ENCODE measurements around the gene PRKCA. TPM values are rescaled to one million over a fixed set of nuclear protein-coding genes. Genes with fewer than 3 reads are reported as not detected.

PRKCA gene
- total and polyA plus RNA-seq, 2 of the 13 experiments (the other 11 are each of a cell fraction or from before 2014, with no cell fraction given), result 18.5 to 21.5 TPM

DNA sequence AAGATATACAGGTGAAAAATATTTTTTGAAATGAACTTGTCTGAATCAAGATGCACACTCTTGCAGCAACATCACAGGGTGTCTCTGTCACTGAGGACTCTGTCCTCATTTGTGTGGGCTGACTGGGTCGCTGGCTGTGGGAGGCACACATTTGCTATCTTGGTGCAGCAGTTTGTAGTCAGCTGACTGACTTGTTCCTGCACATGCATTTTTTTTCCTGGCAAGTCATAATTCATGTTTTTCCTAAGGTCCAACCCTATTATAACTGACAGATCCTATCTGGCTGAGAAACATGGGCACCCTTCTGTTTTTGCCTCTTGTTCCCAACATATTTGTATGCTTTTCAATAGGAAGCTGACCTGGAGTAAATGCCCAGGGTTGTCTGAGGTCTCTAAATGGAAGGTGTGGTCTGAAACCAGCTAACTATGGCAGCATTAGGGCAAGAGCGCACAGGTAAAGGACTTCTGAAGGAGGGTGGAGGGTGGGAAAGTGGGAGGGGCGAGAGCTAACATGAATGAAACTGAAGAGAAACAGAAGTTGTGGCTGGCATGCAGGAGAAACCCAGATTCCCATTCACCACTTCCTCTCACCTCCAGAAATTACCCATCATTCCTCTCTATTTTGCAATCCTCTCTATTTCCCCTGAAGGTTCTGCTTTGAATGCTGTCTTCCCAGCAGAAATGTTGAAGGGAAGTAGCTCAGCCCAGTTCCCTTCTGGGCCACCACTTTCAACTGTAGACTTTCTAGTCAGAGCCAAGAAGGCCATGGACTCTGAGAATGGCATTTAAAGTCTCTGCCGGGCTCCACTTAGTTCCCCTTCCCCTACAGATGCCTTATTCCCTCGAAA is 166.1 kb downstream of the PRKCA start:
- Histone ChIP-seq H4K20me1 (ENCODE audit: insufficient read depth, low read length) (no peaks in the 10 kb centered on the region), H3K79me2 (ENCODE audit: insufficient read depth, low read length) (peaks cover 29% of the 10 kb centered on the region), H3K4me2 (ENCODE audit: low read depth, low read length) (peak overlapping the region; percentile 69), H3K4me1 (ENCODE audit: insufficient read depth, low read length) (peaks cover 46% of the 10 kb centered on the region), H3K9me3 (ENCODE audit: low read length) (no peaks in the 10 kb centered on the region), H3K9ac (ENCODE audit: insufficient read depth, low read depth, low read length) (peak overlapping the region; percentile 53), H3K27me3 (ENCODE audit: control insufficient read depth in 1 of 2, insufficient read depth in 2 of 2, low read length in 2 of 2) (no peaks in the 10 kb centered on the region), H3K27ac (ENCODE audit: extremely low read length, insufficient read depth, low read length) (peak overlapping the region; percentile 63), H3K36me3 (replicated peaks in 1 of 2; ENCODE audit: control insufficient read depth in 1 of 2, insufficient read depth in 2 of 2, low read length in 2 of 2) (0 out of 5 replicates have a peak, but pooled peaks cover 0 to 4% of the 10 kb centered on the region in 2 experiments), H3K4me3 (replicated peaks in 1 of 3; ENCODE audit: insufficient read depth in 1 of 3, low read depth in 2 of 3, low read length in 3 of 3) (peak overlapping the region in 1 of 3 experiments; percentile 26; a peak in 2 of 6 replicates), H2AFZ (ENCODE audit: low read length) (peak overlapping the region; percentile 7)
- WGBS (ENCODE audit: low lambda C conversion rate), result 58% methylated on average over 5 of the region's 5 CpGs
- peak; percentile 27 for ATAC-seq
- DNase-seq (ENCODE audit: low spot score), result peak; percentile 27
- CTCF ChIA-PET (ENCODE audit: low intra/inter-chr PET ratio, low total read pairs), result no interaction called here
- intact Hi-C loops (cut with micrococcal nuclease; ENCODE audit: unreplicated experiment), result loop anchor here (10.0 kb wide), 1 partner anchor 76 kb away; no protein-coding TSS in a partner anchor
- no peak for FAIRE-seq
- in situ Hi-C loops (cut with HindIII; ENCODE audit: extremely low pct_ligation_motif_present, low pct_unique_long_range_greater_than_20kb), result no loop called here
- POLR2A ChIA-PET, result interaction anchor here (1.5 to 1.8 kb wide), 2 partner anchors 9 to 16 kb away, joined by 4 to 13 read pairs; no protein-coding TSS in a partner anchor
- BruUV-seq (replicated peaks), result no TSS peak
- TF ChIP-seq CEBPG (CRISPR knock-in tag; IDR thresholded peaks at IDR 0.05) (peak; percentile 78), SUZ12 (IDR thresholded peaks at IDR 0.05; ENCODE audit: low read depth, low read length) (no peak), POGK (CRISPR knock-in tag; conservative IDR thresholded peaks at IDR 0.05) (no peak), POGZ (CRISPR knock-in tag; IDR thresholded peaks at IDR 0.05) (peak; percentile 47; the same call in 1 of the 2 replicates), ZNF430 (CRISPR knock-in tag; IDR thresholded peaks at IDR 0.05) (0 out of 2 replicates have a peak, but pooled peaks have one; percentile 32), DMAP1 (CRISPR knock-in tag; IDR thresholded peaks at IDR 0.05) (no peak), NR2C2 (CRISPR knock-in tag; IDR thresholded peaks at IDR 0.05; ENCODE audit: borderline replicate concordance) (no peak), GATAD2A (CRISPR knock-in tag; IDR thresholded peaks at IDR 0.05) (no peak; the same call in 1 of the 2 replicates), SNAPC5 (CRISPR knock-in tag; IDR thresholded peaks at IDR 0.05; ENCODE audit: borderline replicate concordance) (no peak), PAX8 (CRISPR knock-in tag; IDR thresholded peaks at IDR 0.05; ENCODE audit: borderline replicate concordance) (no peak)
- TF ChIP-seq, protein P1, sequence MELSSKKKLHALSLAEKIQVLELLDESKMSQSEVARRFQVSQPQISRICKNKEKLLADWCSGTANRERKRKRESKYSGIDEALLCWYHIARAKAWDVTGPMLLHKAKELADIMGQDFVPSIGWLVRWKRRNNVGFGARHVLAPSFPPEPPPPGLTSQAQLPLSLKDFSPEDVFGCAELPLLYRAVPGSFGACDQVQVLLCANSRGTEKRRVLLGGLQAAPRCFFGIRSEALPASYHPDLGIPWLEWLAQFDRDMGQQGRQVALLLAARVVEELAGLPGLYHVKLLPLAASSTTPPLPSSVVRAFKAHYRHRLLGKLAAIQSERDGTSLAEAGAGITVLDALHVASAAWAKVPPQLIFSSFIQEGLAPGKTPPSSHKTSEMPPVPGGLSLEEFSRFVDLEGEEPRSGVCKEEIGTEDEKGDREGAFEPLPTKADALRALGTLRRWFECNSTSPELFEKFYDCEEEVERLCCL (CRISPR knock-in tag; IDR thresholded peaks at IDR 0.05; ENCODE audit: borderline replicate concordance), result no peak
- TF ChIP-seq, protein P2, sequence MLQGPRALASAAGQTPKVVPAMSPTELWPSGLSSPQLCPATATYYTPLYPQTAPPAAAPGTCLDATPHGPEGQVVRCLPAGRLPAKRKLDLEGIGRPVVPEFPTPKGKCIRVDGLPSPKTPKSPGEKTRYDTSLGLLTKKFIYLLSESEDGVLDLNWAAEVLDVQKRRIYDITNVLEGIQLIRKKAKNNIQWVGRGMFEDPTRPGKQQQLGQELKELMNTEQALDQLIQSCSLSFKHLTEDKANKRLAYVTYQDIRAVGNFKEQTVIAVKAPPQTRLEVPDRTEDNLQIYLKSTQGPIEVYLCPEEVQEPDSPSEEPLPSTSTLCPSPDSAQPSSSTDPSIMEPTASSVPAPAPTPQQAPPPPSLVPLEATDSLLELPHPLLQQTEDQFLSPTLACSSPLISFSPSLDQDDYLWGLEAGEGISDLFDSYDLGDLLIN (CRISPR knock-in tag; IDR thresholded peaks at IDR 0.05; ENCODE audit: borderline replicate concordance), result 0 out of 2 replicates have a peak, but pooled peaks have one; percentile 29
- TF ChIP-seq, protein P3, sequence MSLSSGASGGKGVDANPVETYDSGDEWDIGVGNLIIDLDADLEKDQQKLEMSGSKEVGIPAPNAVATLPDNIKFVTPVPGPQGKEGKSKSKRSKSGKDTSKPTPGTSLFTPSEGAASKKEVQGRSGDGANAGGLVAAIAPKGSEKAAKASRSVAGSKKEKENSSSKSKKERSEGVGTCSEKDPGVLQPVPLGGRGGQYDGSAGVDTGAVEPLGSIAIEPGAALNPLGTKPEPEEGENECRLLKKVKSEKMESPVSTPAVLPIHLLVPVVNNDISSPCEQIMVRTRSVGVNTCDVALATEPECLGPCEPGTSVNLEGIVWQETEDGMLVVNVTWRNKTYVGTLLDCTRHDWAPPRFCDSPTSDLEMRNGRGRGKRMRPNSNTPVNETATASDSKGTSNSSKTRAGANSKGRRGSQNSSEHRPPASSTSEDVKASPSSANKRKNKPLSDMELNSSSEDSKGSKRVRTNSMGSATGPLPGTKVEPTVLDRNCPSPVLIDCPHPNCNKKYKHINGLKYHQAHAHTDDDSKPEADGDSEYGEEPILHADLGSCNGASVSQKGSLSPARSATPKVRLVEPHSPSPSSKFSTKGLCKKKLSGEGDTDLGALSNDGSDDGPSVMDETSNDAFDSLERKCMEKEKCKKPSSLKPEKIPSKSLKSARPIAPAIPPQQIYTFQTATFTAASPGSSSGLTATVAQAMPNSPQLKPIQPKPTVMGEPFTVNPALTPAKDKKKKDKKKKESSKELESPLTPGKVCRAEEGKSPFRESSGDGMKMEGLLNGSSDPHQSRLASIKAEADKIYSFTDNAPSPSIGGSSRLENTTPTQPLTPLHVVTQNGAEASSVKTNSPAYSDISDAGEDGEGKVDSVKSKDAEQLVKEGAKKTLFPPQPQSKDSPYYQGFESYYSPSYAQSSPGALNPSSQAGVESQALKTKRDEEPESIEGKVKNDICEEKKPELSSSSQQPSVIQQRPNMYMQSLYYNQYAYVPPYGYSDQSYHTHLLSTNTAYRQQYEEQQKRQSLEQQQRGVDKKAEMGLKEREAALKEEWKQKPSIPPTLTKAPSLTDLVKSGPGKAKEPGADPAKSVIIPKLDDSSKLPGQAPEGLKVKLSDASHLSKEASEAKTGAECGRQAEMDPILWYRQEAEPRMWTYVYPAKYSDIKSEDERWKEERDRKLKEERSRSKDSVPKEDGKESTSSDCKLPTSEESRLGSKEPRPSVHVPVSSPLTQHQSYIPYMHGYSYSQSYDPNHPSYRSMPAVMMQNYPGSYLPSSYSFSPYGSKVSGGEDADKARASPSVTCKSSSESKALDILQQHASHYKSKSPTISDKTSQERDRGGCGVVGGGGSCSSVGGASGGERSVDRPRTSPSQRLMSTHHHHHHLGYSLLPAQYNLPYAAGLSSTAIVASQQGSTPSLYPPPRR (CRISPR knock-in tag; IDR thresholded peaks at IDR 0.05; ENCODE audit: borderline replicate concordance), result 0 out of 2 replicates have a peak, but pooled peaks have one; percentile 30

Data from HepG2 (cell line).